Brain microvascular endothelial cell (primary cell): ENCODE data around the gene MED13L.
"Not testable (repeated sequence)": the region's sequence is repeated elsewhere in the genome, so short reads cannot be mapped to it uniquely, and the experiment has no call there.

ENCODE experiments used
- DNase-seq: peaks from one replicate; pipeline ENCODE4 v3.0.0-alpha.2; 2020
- H3K27ac ChIP-seq: fragments of 250-450 bp; sonication (Bioruptor Pico); 2 replicates; pipeline ENCODE4 v1.5.1; 2020; ENCODE audit warnings: mild to moderate bottlenecking, moderate library complexity
- H3K27me3 ChIP-seq: fragments of 250-450 bp; sonication (Bioruptor Pico); replicated peaks from 2 replicates; pipeline ENCODE4 v1.5.1; 2020; ENCODE audit warnings: mild to moderate bottlenecking
- H3K36me3 ChIP-seq: fragments of 250-450 bp; sonication (Bioruptor Pico); replicated peaks from 2 replicates; pipeline ENCODE4 v1.5.1; 2020; ENCODE audit warnings: mild to moderate bottlenecking
- H3K4me3 ChIP-seq: 2 replicates; pipeline ENCODE4 v1.5.1; 2011; ENCODE audit warnings: low read depth, mild to moderate bottlenecking, control low read depth, low read length, moderate library complexity
- in situ Hi-C: cut with HindIII; loops from 2 replicates; pipeline ENCODE4 v1.10.0; 2017; ENCODE audit warnings: low sequenced_read_pairs, low pct_ligation_motif_present
- TF ChIP-seq, protein P1 (sequence below): IDR thresholded peaks from 2 replicates; pipeline ENCODE4 v1.5.1; 2011; ENCODE audit warnings: low read depth, mild to moderate bottlenecking, moderate library complexity, low read length, control low read depth, inconsistent platforms; ENCODE audit errors: missing control alignments

MED13L gene

GRCh38 chr12:116244474-116245090 lies 32.9 kb downstream of the MED13L start:
- Histone ChIP-seq H3K36me3 (no peaks in the 10 kb centered on the region), H3K4me3 (no peak overlapping the region), H3K27me3 (no peaks in the 10 kb centered on the region), H3K27ac (no peak overlapping the region)
- TF ChIP-seq, protein P1, sequence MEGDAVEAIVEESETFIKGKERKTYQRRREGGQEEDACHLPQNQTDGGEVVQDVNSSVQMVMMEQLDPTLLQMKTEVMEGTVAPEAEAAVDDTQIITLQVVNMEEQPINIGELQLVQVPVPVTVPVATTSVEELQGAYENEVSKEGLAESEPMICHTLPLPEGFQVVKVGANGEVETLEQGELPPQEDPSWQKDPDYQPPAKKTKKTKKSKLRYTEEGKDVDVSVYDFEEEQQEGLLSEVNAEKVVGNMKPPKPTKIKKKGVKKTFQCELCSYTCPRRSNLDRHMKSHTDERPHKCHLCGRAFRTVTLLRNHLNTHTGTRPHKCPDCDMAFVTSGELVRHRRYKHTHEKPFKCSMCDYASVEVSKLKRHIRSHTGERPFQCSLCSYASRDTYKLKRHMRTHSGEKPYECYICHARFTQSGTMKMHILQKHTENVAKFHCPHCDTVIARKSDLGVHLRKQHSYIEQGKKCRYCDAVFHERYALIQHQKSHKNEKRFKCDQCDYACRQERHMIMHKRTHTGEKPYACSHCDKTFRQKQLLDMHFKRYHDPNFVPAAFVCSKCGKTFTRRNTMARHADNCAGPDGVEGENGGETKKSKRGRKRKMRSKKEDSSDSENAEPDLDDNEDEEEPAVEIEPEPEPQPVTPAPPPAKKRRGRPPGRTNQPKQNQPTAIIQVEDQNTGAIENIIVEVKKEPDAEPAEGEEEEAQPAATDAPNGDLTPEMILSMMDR, result no peak
- in situ Hi-C loops, result no loop called here
- DNase-seq, result no peak

DNA sequence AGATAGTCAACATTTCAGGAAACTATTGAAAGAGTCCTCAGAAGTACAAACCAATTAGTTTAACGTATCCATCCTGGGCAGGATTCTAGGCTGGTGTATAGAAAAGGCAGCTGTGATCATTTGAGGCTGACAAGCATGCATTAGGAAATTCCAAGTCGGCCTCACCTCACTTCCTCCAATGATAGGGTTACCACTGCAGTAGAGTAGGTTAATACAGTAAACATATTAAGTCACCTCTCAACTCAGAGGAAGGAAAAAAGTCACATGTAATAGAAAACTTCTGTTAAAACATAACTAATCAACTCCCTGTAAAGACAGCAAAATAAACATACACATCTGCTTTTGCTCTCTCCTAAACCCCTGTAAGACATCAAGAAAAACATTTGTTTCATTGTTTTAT lies 33.5 kb downstream of the MED13L start:
- no peak overlapping the region for H3K4me3 ChIP-seq
- no peak for DNase-seq
- H3K27me3 ChIP-seq, result no peaks in the 10 kb centered on the region
- TF ChIP-seq, protein P1, result no peak
- in situ Hi-C loops, result no loop called here
- H3K36me3 ChIP-seq, result no peaks in the 10 kb centered on the region
- no peak overlapping the region for H3K27ac ChIP-seq

- TF ChIP-seq, protein P1, result no peak
- H3K27me3 ChIP-seq, result no peaks in the 10 kb centered on the region
- in situ Hi-C loops, result no loop called here
- no peak for DNase-seq
- no peak overlapping the region for H3K27ac ChIP-seq
- H3K36me3 ChIP-seq, result no peaks in the 10 kb centered on the region
- H3K4me3 ChIP-seq, result no peak overlapping the region
Measured at GRCh38 chr12:116242740-116243139, 34.8 kb downstream of the MED13L start.

DNA sequence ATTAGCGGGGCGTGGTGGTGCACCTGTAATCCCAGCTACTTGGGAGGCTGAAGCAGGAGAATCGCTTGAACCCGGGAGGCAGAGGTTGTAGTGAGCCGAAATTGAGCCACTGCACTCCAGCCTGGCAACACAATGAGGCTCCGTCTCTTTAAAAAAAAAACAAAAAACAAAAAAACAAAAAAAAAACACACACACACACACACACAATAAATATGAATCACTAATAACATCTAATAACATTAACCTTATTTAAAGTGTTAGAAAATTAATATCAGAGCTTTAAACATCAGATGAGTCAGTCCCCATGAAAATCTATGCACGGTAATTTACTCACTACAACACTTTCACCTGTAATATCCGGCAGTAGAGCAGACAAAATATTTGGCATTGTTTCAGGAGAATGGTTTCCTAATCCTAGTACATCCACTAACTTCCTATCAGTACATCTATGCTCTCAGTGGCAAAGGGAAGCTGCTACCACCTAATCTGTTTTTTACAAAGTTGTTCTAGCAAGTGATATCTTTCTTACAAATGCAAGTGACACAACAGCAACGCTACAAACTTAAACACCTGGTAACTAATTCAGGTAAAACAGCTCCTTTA lies 36.2 kb downstream of the MED13L start:
- TF ChIP-seq, protein P1, result no peak
- in situ Hi-C loops, result no loop called here
- DNase-seq, result no peak
- no peak overlapping the region for H3K4me3 ChIP-seq
- H3K27ac ChIP-seq, result no peak overlapping the region
- H3K36me3 ChIP-seq, result no peaks in the 10 kb centered on the region
- no peaks in the 10 kb centered on the region for H3K27me3 ChIP-seq

- H3K36me3 ChIP-seq, H3K27ac ChIP-seq, H3K27me3 ChIP-seq, DNase-seq, in situ Hi-C loops, H3K4me3 ChIP-seq: not testable (repeated sequence)
Measured at GRCh38 chr12:116238570-116239119, 38.8 kb downstream of the MED13L start.

DNA sequence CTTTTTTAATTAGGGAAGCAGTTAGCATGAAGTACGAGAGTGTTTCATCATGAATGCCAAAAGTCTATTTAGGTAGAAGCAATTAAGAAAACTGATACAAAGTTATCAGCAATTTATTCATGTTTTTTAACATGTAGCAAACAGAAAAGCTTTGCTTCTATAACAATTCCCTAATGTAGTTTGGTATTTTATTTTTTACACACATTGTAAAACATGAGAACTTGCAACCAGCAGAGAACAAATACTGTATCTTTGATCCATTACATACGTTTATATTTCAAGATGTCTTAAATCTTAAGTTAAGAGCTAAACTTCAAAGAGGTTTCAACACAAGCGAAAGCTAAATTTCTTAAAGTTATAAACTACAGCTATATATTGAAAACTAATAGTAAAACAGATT lies 39.3 kb downstream of the MED13L start:
- no peaks in the 10 kb centered on the region for H3K36me3 ChIP-seq
- no peak for DNase-seq
- H3K27ac ChIP-seq, result no peak overlapping the region
- no peaks in the 10 kb centered on the region for H3K27me3 ChIP-seq
- no peak overlapping the region for H3K4me3 ChIP-seq
- TF ChIP-seq, protein P1, result no peak
- in situ Hi-C loops, result no loop called here
